Mesenchymal stem cell (in vitro differentiated cells and primary cell): ENCODE measurements around the gene AGPS.

Experiments
- DNase-seq: peaks from one replicate; pipeline ENCODE4 v3.0.0-alpha.2; 2013
- H2AFZ ChIP-seq: one replicate; pipeline ENCODE4 v1.6.1; 2013; ENCODE audit warnings: low read depth, mild to moderate bottlenecking, control low read depth, inconsistent platforms, low read length, moderate library complexity
- H2AK5ac ChIP-seq: 2 replicates; pipeline ENCODE4 v1.6.1; 2013; ENCODE audit warnings: low read length, moderate library complexity, mild to moderate bottlenecking, inconsistent platforms; ENCODE audit not compliant: severe bottlenecking
- H2BK120ac ChIP-seq: one replicate; pipeline ENCODE4 v1.6.1; 2013; ENCODE audit warnings: low read depth, mild to moderate bottlenecking, inconsistent platforms, low read length, moderate library complexity
- H2BK12ac ChIP-seq, 2 experiments: one replicate each; pipeline ENCODE4 v1.6.1; 2013; ENCODE audit warnings: inconsistent platforms in 2 of 2, low read length in 2 of 2, mild to moderate bottlenecking in 2 of 2, moderate library complexity in 2 of 2, control low read depth in 1 of 2
- H2BK15ac ChIP-seq: one replicate; pipeline ENCODE4 v1.6.1; 2013; ENCODE audit warnings: mild to moderate bottlenecking, low read depth, inconsistent platforms; ENCODE audit not compliant: poor library complexity, severe bottlenecking
- H2BK5ac ChIP-seq: 2 replicates; pipeline ENCODE4 v1.6.1; 2013; ENCODE audit warnings: low read depth, mild to moderate bottlenecking, low read length, control low read depth, inconsistent platforms; ENCODE audit not compliant: poor library complexity, severe bottlenecking
- H3K14ac ChIP-seq, 2 experiments: one replicate each; pipeline ENCODE4 v1.6.1; 2013; ENCODE audit warnings: inconsistent platforms in 2 of 2, low read length in 2 of 2, control low read depth in 1 of 2, mild to moderate bottlenecking in 1 of 2, moderate library complexity in 1 of 2
- H3K18ac ChIP-seq, 2 experiments: one replicate each; pipeline ENCODE4 v1.6.1; 2013; ENCODE audit warnings: inconsistent platforms in 2 of 2, low read length in 2 of 2, control low read depth in 1 of 2, low read depth in 1 of 2, mild to moderate bottlenecking in 1 of 2
- H3K23ac ChIP-seq, 2 experiments: one replicate each; pipeline ENCODE4 v1.6.1; 2013; ENCODE audit warnings: inconsistent platforms in 2 of 2, low read length in 2 of 2, mild to moderate bottlenecking in 2 of 2, moderate library complexity in 2 of 2, control low read depth in 1 of 2
- H3K27ac ChIP-seq: 2 replicates; pipeline ENCODE4 v1.5.1; 2013; ENCODE audit warnings: mild to moderate bottlenecking, moderate library complexity, low read length, control low read depth, inconsistent platforms; ENCODE audit not compliant: poor library complexity, severe bottlenecking
- H3K27me3 ChIP-seq, 2 experiments: 2 replicates each; pipeline versions ENCODE4 v1.6.1 to v1.7.0; 2013; ENCODE audit warnings: low read length in 2 of 2, mild to moderate bottlenecking in 2 of 2, moderate library complexity in 2 of 2, control low read depth in 1 of 2, inconsistent platforms in 1 of 2; ENCODE audit not compliant: control insufficient read depth in 1 of 2, insufficient read depth in 1 of 2
- H3K36me3 ChIP-seq, 2 experiments: 2 replicates each; pipeline versions ENCODE4 v1.6.1 to v1.7.0; 2013; ENCODE audit warnings: low read length in 2 of 2, control low read depth in 1 of 2, inconsistent platforms in 1 of 2, low read depth in 1 of 2, mild to moderate bottlenecking in 1 of 2; ENCODE audit not compliant: insufficient read depth in 2 of 2, control insufficient read depth in 1 of 2
- H3K4ac ChIP-seq, 2 experiments: one replicate each; pipeline ENCODE4 v1.6.1; 2013; ENCODE audit warnings: inconsistent platforms in 2 of 2, low read length in 2 of 2, mild to moderate bottlenecking in 2 of 2, moderate library complexity in 2 of 2, control low read depth in 1 of 2, low read depth in 1 of 2
- H3K4me1 ChIP-seq: 2 replicates; pipeline ENCODE4 v1.6.1; 2013; ENCODE audit warnings: low read depth, low read length, control low read depth; ENCODE audit not compliant: control insufficient read depth, insufficient read depth
- H3K4me2 ChIP-seq: 2 replicates; pipeline ENCODE4 v1.6.1; 2013; ENCODE audit warnings: low read length, mild to moderate bottlenecking, inconsistent platforms; ENCODE audit not compliant: poor library complexity, severe bottlenecking
- H3K4me3 ChIP-seq, 2 experiments: 2 replicates each; pipeline versions ENCODE4 v1.5.1 to v1.7.0; 2013; ENCODE audit warnings: low read length in 2 of 2, mild to moderate bottlenecking in 2 of 2, control low read depth in 1 of 2, low read depth in 1 of 2; ENCODE audit not compliant: insufficient read depth in 1 of 2
- H3K79me1 ChIP-seq: replicated peaks from 2 replicates; pipeline ENCODE4 v1.6.1; 2013; ENCODE audit warnings: mild to moderate bottlenecking, control low read depth, low read length, inconsistent platforms; ENCODE audit not compliant: poor library complexity, severe bottlenecking
- H3K9ac ChIP-seq: 2 replicates; pipeline ENCODE4 v1.7.0; 2013; ENCODE audit warnings: mild to moderate bottlenecking, low read length, moderate library complexity
- H3K9me3 ChIP-seq: 2 replicates; pipeline ENCODE4 v1.7.0; 2013; ENCODE audit warnings: mild to moderate bottlenecking, low read length; ENCODE audit not compliant: control insufficient read depth
- H4K8ac ChIP-seq: one replicate; pipeline ENCODE4 v1.6.1; 2013; ENCODE audit warnings: inconsistent platforms, mild to moderate bottlenecking, low read length, moderate library complexity
- H4K91ac ChIP-seq: one replicate; pipeline ENCODE4 v1.6.1; 2013; ENCODE audit warnings: mild to moderate bottlenecking, low read length, inconsistent platforms
- WGBS: methylation state at CpG from one replicate; pipeline ENCODE4 v1.1.7; 2013; ENCODE audit warnings: mixed read lengths; 5-methylcytosine and 5-hydroxymethylcytosine counted together

Gene AGPS

GRCh38 chr2:177518754-177519153 is 126.2 kb downstream of the AGPS start:
- no peak overlapping the region for H3K27ac ChIP-seq
- no peak overlapping the region for H3K14ac ChIP-seq
- H3K9ac ChIP-seq, result no peak overlapping the region
- no peak overlapping the region for H3K23ac ChIP-seq
- no peaks in the 10 kb centered on the region for H3K4me1 ChIP-seq
- no peak overlapping the region for H4K8ac ChIP-seq
- no peak overlapping the region for H3K4me2 ChIP-seq
- no peak overlapping the region for H2BK15ac ChIP-seq
- H3K4ac ChIP-seq, result no peak overlapping the region
- no peak overlapping the region for H2BK120ac ChIP-seq
- no peak overlapping the region for H2BK12ac ChIP-seq
- no peak overlapping the region for H4K91ac ChIP-seq
- H3K79me1 ChIP-seq, result peaks cover 7% of the 10 kb centered on the region
- DNase-seq, result no peak
- H3K4me3 ChIP-seq, result no peak overlapping the region
- WGBS, result 100% methylated on average over 1 of the region's 2 CpGs
- no peak overlapping the region for H2AK5ac ChIP-seq
- H2AFZ ChIP-seq, result no peak overlapping the region
- no peaks in the 10 kb centered on the region for H3K9me3 ChIP-seq
- no peaks in the 10 kb centered on the region for H3K27me3 ChIP-seq
- H3K36me3 ChIP-seq, result peaks cover 0 to 28% of the 10 kb centered on the region in 2 experiments
- H3K18ac ChIP-seq, result no peak overlapping the region
- no peak overlapping the region for H2BK5ac ChIP-seq

GRCh38 chr2:177519534-177520115 is 127.1 kb downstream of the AGPS start:
- H3K9ac ChIP-seq, result no peak overlapping the region
- no peak overlapping the region for H2BK15ac ChIP-seq
- no peak overlapping the region for H2BK5ac ChIP-seq
- peaks cover 0 to 36% of the 10 kb centered on the region in 2 experiments for H3K36me3 ChIP-seq
- no peak overlapping the region for H2AK5ac ChIP-seq
- H3K14ac ChIP-seq, result no peak overlapping the region
- no peak overlapping the region for H4K91ac ChIP-seq
- no peaks in the 10 kb centered on the region for H3K27me3 ChIP-seq
- DNase-seq, result peak; percentile 13
- no peaks in the 10 kb centered on the region for H3K4me1 ChIP-seq
- H3K4ac ChIP-seq, result no peak overlapping the region
- no peak overlapping the region for H3K27ac ChIP-seq
- no peaks in the 10 kb centered on the region for H3K9me3 ChIP-seq
- H2BK12ac ChIP-seq, result no peak overlapping the region
- no peak overlapping the region for H3K4me3 ChIP-seq
- H3K18ac ChIP-seq, result no peak overlapping the region
- H3K4me2 ChIP-seq, result no peak overlapping the region
- H4K8ac ChIP-seq, result no peak overlapping the region
- no peak overlapping the region for H2AFZ ChIP-seq
- H3K23ac ChIP-seq, result no peak overlapping the region
- no peak overlapping the region for H2BK120ac ChIP-seq
- peaks cover 7% of the 10 kb centered on the region for H3K79me1 ChIP-seq

- Histone ChIP-seq H2AK5ac (no peak overlapping the region), H3K36me3 (peaks cover 0 to 32% of the 10 kb centered on the region in 2 experiments), H2AFZ (no peak overlapping the region), H2BK15ac (no peak overlapping the region), H3K23ac (no peak overlapping the region), H3K27me3 (no peaks in the 10 kb centered on the region), H3K4me3 (no peak overlapping the region), H3K4me1 (no peaks in the 10 kb centered on the region), H3K9me3 (no peaks in the 10 kb centered on the region), H3K18ac (no peak overlapping the region), H3K4me2 (no peak overlapping the region), H3K79me1 (peaks cover 7% of the 10 kb centered on the region), H3K4ac (no peak overlapping the region), H4K91ac (no peak overlapping the region), H2BK12ac (no peak overlapping the region), H3K14ac (no peak overlapping the region), H4K8ac (no peak overlapping the region), H3K9ac (no peak overlapping the region), H3K27ac (no peak overlapping the region), H2BK120ac (no peak overlapping the region), H2BK5ac (no peak overlapping the region)
- no peak for DNase-seq
- WGBS, result 96% methylated on average over 2 of the region's 2 CpGs
Observed at GRCh38 chr2:177520324-177520723, 127.8 kb downstream of the AGPS start.

GRCh38 chr2:177523781-177524180 is 131.2 kb downstream of the AGPS start:
- no peak overlapping the region for H2BK120ac ChIP-seq
- no peak overlapping the region for H2BK5ac ChIP-seq
- H3K4me3 ChIP-seq, result no peak overlapping the region
- no peaks in the 10 kb centered on the region for H3K4me1 ChIP-seq
- no peak overlapping the region for H2BK15ac ChIP-seq
- WGBS, result 95% methylated on average over 3 of the region's 3 CpGs
- H3K27me3 ChIP-seq, result no peaks in the 10 kb centered on the region
- H2AFZ ChIP-seq, result no peak overlapping the region
- H3K18ac ChIP-seq, result no peak overlapping the region
- no peak overlapping the region for H2AK5ac ChIP-seq
- no peak overlapping the region for H4K8ac ChIP-seq
- DNase-seq, result no peak
- peaks cover 0 to 21% of the 10 kb centered on the region in 2 experiments for H3K36me3 ChIP-seq
- H3K27ac ChIP-seq, result no peak overlapping the region
- no peak overlapping the region for H3K23ac ChIP-seq
- no peak overlapping the region for H3K14ac ChIP-seq
- H3K9ac ChIP-seq, result no peak overlapping the region
- no peak overlapping the region for H3K4ac ChIP-seq
- no peaks in the 10 kb centered on the region for H3K9me3 ChIP-seq
- peaks cover 7% of the 10 kb centered on the region for H3K79me1 ChIP-seq
- no peak overlapping the region for H2BK12ac ChIP-seq
- H4K91ac ChIP-seq, result no peak overlapping the region
- H3K4me2 ChIP-seq, result no peak overlapping the region
